K562 (cell line): ENCODE results near the gene MCEMP1. TPM values are rescaled to one million over a fixed set of nuclear protein-coding genes. Genes with fewer than 3 reads are reported as not detected.
A peak's percentile ranks its signal among the peaks of the same experiment; 100 is the strongest.

ENCODE experiments used
- MYC ChIP-seq, 2 experiments: fragments of 250-450 bp in 1 of 2; sonication (Bioruptor Pico) in 1 of 2; IDR thresholded peaks; 2 replicates each; pipeline versions ENCODE4 v1.5.1 to v1.6.1; 2012 to 2021; ENCODE audit warnings: low read depth in 2 of 2, borderline replicate concordance in 1 of 2, improper control_type of control experiment in 1 of 2, low read length in 1 of 2, mild to moderate bottlenecking in 1 of 2, moderate library complexity in 1 of 2
- NEUROD1 ChIP-seq: fragments of 150-350 bp; IDR thresholded peaks from 2 replicates; pipeline ENCODE4 v1.6.1; 2014; ENCODE audit warnings: borderline replicate concordance, low read length, low read depth; ENCODE audit not compliant: partially characterized antibody
- PCBP1 ChIP-seq: fragments of 200-400 bp; formaldehyde crosslinking; IDR thresholded peaks from 2 replicates; pipeline ENCODE4 v1.6.1; 2018; ENCODE audit warnings: mild to moderate bottlenecking, low read depth, low read length; ENCODE audit not compliant: poor library complexity, severe bottlenecking
- RBM25 ChIP-seq: fragments of 200-400 bp; formaldehyde crosslinking; IDR thresholded peaks from 2 replicates; pipeline ENCODE4 v1.6.1; 2018; ENCODE audit warnings: low read length, low read depth, moderate library complexity; ENCODE audit not compliant: severe bottlenecking
- TGIF2 ChIP-seq: sonication (generic); formaldehyde crosslinking; IDR thresholded peaks from 2 replicates; pipeline ENCODE4 v1.8.1; 2022; ENCODE audit warnings: mild to moderate bottlenecking, missing genetic modification reagents, moderate library complexity
- ZNF324 ChIP-seq: fragments of 250-450 bp; sonication (Bioruptor Pico); IDR thresholded peaks from 2 replicates; pipeline ENCODE4 v1.4.0; 2020; ENCODE audit warnings: mild to moderate bottlenecking
- ZNF695 ChIP-seq: fragments of 450-650 bp; formaldehyde crosslinking; IDR thresholded peaks from 2 replicates; pipeline ENCODE4 v1.4.0; 2020; ENCODE audit warnings: mild to moderate bottlenecking, moderate library complexity
- polyA plus RNA-seq, 8 experiments: library from polyadenylated mRNA; depleted of rRNA in 4 of 8; stranded (reverse) in 5 of 8; unstranded in 3 of 8; fragments of >200 nt; fragmentation: Nextera tagmentation in 2 of 8; fragmentation: Illumina TruSeq in 1 of 8; extraction: Ambion mirVana in 2 of 8; extraction: Trizol in 1 of 8; gene quantifications; 2 replicates each; pipeline versions ENCODE4 v1.2.1 to v1.2.3, GENCODE V29; 2011 to 2014; ENCODE audit warnings: inconsistent platforms in 1 of 8, missing spikeins in 1 of 8
- total RNA-seq, 7 experiments: library from RNA; depleted of rRNA in 6 of 7; stranded (reverse); fragments of >200 nt in 6 of 7; fragmentation: Illumina TruSeq in 2 of 7; extraction: Trizol in 2 of 7; gene quantifications; 2 replicates each; pipeline versions ENCODE4 v1.2.1 to v1.2.3, GENCODE V29; 2011 to 2021; ENCODE audit warnings: low replicate concordance in 1 of 7
- TF ChIP-seq, protein P1 (sequence below), 2 experiments: fragments of 450-650 bp; formaldehyde crosslinking in 1 of 2; IDR thresholded peaks; 2 replicates each; pipeline versions ENCODE4 v1.4.0 to v1.6.1; 2014 to 2020; ENCODE audit warnings: mild to moderate bottlenecking in 2 of 2, borderline replicate concordance in 1 of 2, low read depth in 1 of 2
- TF ChIP-seq, protein P2 (sequence below): fragments of 450-650 bp; formaldehyde crosslinking; IDR thresholded peaks from 2 replicates; pipeline ENCODE4 v1.4.0; 2020; ENCODE audit warnings: mild to moderate bottlenecking, moderate library complexity
- TF ChIP-seq, protein P3 (sequence below): fragments of 250-450 bp; sonication (Bioruptor Pico); IDR thresholded peaks from 2 replicates; pipeline ENCODE4 v1.5.0; 2021
- TF ChIP-seq, protein P4 (sequence below): sonication (generic); formaldehyde crosslinking; IDR thresholded peaks from 2 replicates; pipeline ENCODE4 v1.8.0; 2022; ENCODE audit warnings: missing genetic modification reagents, mild to moderate bottlenecking, borderline replicate concordance

The MCEMP1 gene
- total and polyA plus RNA-seq, 9 of the 15 experiments (the other 6 are each of a cell fraction or from before 2014, with no cell fraction given), result 0.11 to 1.8 (median 0.51) TPM

DNA sequence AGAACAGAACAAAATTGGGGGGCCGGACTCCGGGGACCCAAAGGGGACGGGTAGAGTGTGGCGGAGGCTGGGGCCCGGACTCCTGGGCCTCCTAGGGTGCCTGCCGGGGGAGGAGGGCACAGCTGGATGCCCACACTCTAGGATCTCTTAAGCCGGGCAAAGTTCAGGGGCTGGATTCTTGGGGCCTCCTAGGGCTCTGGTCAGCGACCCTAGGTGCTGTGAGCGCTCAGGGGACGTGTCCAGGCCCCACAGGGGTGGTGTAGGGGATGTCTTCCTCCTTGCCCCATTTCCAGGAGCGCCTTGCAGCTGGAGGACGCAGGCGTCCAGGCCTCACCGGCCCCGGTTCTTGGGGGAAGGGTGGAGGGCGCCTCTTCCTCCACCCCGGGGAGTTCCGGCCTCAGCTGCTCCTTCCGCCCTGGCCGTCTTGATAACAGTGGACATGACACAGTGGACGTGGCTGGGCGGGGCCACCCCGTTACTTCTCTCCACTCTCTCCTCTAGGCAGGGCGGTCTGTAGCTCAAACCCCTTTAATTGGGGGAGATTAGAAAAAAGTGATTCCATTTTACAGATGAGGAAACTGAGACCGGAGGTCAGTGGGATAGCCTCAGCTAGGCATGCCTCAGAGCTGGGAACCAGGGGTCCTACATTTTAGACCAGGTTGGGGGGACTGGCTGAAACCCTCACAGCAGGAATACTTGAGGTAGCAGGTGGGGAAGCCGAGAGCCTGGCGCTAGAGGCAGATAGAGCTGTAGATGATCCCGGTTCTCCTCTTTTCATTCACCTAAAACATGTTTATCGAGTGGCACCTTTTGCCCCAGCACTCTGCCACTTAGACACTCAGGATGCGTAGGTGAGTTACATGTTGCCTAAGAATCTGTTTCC, 39.3 kb upstream of the MCEMP1 start (continued):
- 0 out of 2 replicates have a peak, but pooled peaks have one; percentile 53 for TF ChIP-seq TGIF2 (CRISPR knock-in tag)
- TF ChIP-seq ZNF324 (CRISPR knock-in tag), result no peak
- peak; percentile 18 for TF ChIP-seq PCBP1
- TF ChIP-seq NEUROD1, result no peak
- TF ChIP-seq, protein P1, sequence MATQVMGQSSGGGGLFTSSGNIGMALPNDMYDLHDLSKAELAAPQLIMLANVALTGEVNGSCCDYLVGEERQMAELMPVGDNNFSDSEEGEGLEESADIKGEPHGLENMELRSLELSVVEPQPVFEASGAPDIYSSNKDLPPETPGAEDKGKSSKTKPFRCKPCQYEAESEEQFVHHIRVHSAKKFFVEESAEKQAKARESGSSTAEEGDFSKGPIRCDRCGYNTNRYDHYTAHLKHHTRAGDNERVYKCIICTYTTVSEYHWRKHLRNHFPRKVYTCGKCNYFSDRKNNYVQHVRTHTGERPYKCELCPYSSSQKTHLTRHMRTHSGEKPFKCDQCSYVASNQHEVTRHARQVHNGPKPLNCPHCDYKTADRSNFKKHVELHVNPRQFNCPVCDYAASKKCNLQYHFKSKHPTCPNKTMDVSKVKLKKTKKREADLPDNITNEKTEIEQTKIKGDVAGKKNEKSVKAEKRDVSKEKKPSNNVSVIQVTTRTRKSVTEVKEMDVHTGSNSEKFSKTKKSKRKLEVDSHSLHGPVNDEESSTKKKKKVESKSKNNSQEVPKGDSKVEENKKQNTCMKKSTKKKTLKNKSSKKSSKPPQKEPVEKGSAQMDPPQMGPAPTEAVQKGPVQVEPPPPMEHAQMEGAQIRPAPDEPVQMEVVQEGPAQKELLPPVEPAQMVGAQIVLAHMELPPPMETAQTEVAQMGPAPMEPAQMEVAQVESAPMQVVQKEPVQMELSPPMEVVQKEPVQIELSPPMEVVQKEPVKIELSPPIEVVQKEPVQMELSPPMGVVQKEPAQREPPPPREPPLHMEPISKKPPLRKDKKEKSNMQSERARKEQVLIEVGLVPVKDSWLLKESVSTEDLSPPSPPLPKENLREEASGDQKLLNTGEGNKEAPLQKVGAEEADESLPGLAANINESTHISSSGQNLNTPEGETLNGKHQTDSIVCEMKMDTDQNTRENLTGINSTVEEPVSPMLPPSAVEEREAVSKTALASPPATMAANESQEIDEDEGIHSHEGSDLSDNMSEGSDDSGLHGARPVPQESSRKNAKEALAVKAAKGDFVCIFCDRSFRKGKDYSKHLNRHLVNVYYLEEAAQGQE (IDR thresholded peaks at IDR 0.05; ENCODE audit: borderline replicate concordance), result peak; percentile 42; the same call in 1 of the 2 replicates
- TF ChIP-seq, protein P1 (CRISPR knock-in tag; IDR thresholded peaks at IDR 0.05; ENCODE audit: low read depth), result 0 out of 2 replicates have a peak, but pooled peaks have one; percentile 30
- TF ChIP-seq, protein P2, sequence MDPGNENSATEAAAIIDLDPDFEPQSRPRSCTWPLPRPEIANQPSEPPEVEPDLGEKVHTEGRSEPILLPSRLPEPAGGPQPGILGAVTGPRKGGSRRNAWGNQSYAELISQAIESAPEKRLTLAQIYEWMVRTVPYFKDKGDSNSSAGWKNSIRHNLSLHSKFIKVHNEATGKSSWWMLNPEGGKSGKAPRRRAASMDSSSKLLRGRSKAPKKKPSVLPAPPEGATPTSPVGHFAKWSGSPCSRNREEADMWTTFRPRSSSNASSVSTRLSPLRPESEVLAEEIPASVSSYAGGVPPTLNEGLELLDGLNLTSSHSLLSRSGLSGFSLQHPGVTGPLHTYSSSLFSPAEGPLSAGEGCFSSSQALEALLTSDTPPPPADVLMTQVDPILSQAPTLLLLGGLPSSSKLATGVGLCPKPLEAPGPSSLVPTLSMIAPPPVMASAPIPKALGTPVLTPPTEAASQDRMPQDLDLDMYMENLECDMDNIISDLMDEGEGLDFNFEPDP (CRISPR knock-in tag), result no peak
- TF ChIP-seq RBM25, result peak; percentile 89
- TF ChIP-seq, protein P3, sequence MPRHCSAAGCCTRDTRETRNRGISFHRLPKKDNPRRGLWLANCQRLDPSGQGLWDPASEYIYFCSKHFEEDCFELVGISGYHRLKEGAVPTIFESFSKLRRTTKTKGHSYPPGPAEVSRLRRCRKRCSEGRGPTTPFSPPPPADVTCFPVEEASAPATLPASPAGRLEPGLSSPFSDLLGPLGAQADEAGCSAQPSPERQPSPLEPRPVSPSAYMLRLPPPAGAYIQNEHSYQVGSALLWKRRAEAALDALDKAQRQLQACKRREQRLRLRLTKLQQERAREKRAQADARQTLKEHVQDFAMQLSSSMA (CRISPR knock-in tag), result no peak
- TF ChIP-seq MYC (IDR thresholded peaks at IDR 0.05; ENCODE audit: low read depth, low read length), result peak; percentile 34
- peak; percentile 25; the same call in 1 of the 2 replicates for TF ChIP-seq MYC (CRISPR knock-in tag; IDR thresholded peaks at IDR 0.05; ENCODE audit: borderline replicate concordance, low read depth)
- TF ChIP-seq, protein P4, sequence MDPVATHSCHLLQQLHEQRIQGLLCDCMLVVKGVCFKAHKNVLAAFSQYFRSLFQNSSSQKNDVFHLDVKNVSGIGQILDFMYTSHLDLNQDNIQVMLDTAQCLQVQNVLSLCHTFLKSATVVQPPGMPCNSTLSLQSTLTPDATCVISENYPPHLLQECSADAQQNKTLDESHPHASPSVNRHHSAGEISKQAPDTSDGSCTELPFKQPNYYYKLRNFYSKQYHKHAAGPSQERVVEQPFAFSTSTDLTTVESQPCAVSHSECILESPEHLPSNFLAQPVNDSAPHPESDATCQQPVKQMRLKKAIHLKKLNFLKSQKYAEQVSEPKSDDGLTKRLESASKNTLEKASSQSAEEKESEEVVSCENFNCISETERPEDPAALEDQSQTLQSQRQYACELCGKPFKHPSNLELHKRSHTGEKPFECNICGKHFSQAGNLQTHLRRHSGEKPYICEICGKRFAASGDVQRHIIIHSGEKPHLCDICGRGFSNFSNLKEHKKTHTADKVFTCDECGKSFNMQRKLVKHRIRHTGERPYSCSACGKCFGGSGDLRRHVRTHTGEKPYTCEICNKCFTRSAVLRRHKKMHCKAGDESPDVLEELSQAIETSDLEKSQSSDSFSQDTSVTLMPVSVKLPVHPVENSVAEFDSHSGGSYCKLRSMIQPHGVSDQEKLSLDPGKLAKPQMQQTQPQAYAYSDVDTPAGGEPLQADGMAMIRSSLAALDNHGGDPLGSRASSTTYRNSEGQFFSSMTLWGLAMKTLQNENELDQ (CRISPR knock-in tag), result no peak
- no peak for TF ChIP-seq ZNF695
